ENCODE results near the gene VASN.

VASN gene

DNA sequence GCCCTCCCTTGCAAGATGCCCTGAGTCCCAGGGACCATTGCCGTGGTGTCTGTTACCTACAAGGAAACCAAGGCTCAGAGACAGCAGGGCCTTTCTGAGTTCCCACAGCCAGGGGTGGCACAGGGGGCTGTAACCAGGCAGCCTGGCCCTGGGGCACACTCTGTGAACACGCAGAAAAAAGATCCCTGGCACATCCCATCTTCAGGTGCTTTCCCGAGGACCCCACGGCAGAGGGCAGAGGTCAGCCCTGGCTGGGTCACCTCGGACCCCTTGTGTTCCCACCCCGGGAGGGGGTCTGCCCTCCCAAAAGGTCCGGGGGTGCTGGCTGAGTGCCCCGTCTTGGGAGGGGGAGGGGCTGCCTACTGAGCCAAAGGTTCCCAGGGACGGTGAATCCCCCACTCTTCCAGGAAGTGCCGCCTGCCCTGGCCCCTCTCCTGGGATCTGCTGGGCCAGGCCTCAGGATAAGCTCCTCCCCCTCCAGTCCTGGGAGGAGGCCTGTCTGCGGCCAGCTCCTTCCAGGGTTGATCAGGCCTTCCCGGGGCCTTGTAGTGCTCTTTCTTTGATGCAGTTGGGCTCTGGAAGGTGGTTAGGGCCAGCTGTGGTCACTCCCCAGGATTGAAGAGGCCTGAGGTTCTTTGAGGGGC, 47.7 kb upstream of the VASN start:
- Histone ChIP-seq H3K9me2 (ENCODE audit: low read depth, low read length) (no peaks in the 10 kb centered on the region), H3K27ac (ENCODE audit: low read depth, low read length, poor library complexity, severe bottlenecking) (no peak overlapping the region), H3K4me2 (ENCODE audit: low read length) (no peak overlapping the region), H4K20me1 (ENCODE audit: insufficient read depth, low read length) (no peaks in the 10 kb centered on the region), H3K9me3 (ENCODE audit: low read length) (no peaks in the 10 kb centered on the region), H3K36me3 (ENCODE audit: insufficient read depth, low read length) (no peaks in the 10 kb centered on the region), H3F3A (ENCODE audit: insufficient read depth, low read length) (no peaks in the 10 kb centered on the region), H3K4me3 (ENCODE audit: low read depth, low read length, poor library complexity, severe bottlenecking) (no peak overlapping the region), H2AFZ (ENCODE audit: low read length) (no peak overlapping the region), H3K79me2 (ENCODE audit: insufficient read depth, low read length) (no peaks in the 10 kb centered on the region), H3K9ac (ENCODE audit: low read length) (no peak overlapping the region), H3K4me1 (ENCODE audit: insufficient read depth, low read length, severe bottlenecking) (peaks cover 5% of the 10 kb centered on the region), H3K27me3 (ENCODE audit: insufficient read depth, low read length) (peaks cover 4% of the 10 kb centered on the region; the same call in 1 of the 2 replicates)
- TF ChIP-seq, protein P1, sequence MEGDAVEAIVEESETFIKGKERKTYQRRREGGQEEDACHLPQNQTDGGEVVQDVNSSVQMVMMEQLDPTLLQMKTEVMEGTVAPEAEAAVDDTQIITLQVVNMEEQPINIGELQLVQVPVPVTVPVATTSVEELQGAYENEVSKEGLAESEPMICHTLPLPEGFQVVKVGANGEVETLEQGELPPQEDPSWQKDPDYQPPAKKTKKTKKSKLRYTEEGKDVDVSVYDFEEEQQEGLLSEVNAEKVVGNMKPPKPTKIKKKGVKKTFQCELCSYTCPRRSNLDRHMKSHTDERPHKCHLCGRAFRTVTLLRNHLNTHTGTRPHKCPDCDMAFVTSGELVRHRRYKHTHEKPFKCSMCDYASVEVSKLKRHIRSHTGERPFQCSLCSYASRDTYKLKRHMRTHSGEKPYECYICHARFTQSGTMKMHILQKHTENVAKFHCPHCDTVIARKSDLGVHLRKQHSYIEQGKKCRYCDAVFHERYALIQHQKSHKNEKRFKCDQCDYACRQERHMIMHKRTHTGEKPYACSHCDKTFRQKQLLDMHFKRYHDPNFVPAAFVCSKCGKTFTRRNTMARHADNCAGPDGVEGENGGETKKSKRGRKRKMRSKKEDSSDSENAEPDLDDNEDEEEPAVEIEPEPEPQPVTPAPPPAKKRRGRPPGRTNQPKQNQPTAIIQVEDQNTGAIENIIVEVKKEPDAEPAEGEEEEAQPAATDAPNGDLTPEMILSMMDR (IDR thresholded peaks at IDR 0.05; ENCODE audit: low read length): no peak
- no peak for TF ChIP-seq EZH2 (IDR thresholded peaks at IDR 0.05; ENCODE audit: borderline replicate concordance, low read length)

DNA sequence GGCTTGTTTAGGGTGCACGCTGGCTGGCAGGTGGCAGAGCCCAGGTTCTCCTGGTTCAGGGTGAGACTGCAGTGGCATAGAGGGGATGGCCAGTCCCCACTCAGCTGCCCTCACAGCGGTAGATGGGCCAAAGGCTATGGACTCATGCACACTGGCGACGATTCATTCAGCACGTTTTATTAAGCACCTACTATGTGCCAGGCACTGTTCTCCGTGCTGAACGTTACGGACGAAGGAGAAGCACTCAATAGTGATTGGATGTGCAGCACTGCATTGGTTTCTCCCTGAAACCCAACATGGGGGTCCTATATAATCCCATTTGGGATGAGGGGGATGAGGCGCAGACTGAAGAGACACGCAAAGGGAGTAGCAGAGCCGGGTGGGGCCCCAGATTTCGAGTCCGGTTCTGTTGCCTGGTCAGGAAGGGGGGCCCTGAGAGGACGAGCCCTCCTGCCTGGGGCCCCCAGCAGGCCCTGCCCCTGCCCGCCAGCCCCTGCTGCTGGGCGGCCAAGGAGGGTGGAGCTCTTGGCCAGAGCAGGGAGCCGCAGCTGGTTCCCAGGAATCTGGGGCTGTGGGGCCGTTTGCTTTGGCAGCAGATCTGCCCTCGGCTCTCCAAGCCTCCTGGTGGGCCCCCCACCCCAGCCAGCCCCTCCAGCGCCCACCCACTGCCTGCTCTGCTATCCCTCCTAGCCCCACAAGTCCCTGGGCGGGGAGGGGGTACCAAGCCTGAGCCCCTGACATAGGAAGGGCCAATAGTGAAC, 47.0 kb upstream of the VASN start:
- H2AFZ ChIP-seq (ENCODE audit: low read length): no peak overlapping the region
- H3K4me1 ChIP-seq (ENCODE audit: insufficient read depth, low read length, severe bottlenecking): peaks cover 5% of the 10 kb centered on the region
- no peak overlapping the region for H3K4me3 ChIP-seq (ENCODE audit: low read depth, low read length, poor library complexity, severe bottlenecking)
- no peaks in the 10 kb centered on the region for H3K9me3 ChIP-seq (ENCODE audit: low read length)
- no peaks in the 10 kb centered on the region for H3K9me2 ChIP-seq (ENCODE audit: low read depth, low read length)
- peaks cover 7% of the 10 kb centered on the region; the same call in 1 of the 2 replicates for H3K27me3 ChIP-seq (ENCODE audit: insufficient read depth, low read length)
- no peak overlapping the region for H3K4me2 ChIP-seq (ENCODE audit: low read length)
- no peaks in the 10 kb centered on the region for H3F3A ChIP-seq (ENCODE audit: insufficient read depth, low read length)
- no peaks in the 10 kb centered on the region for H3K79me2 ChIP-seq (ENCODE audit: insufficient read depth, low read length)
- no peak overlapping the region for H3K27ac ChIP-seq (ENCODE audit: low read depth, low read length, poor library complexity, severe bottlenecking)
- H3K9ac ChIP-seq (ENCODE audit: low read length): no peak overlapping the region
- TF ChIP-seq, protein P1 (IDR thresholded peaks at IDR 0.05; ENCODE audit: low read length): no peak
- no peak for TF ChIP-seq EZH2 (IDR thresholded peaks at IDR 0.05; ENCODE audit: borderline replicate concordance, low read length)
- H3K36me3 ChIP-seq (ENCODE audit: insufficient read depth, low read length): no peaks in the 10 kb centered on the region
- no peaks in the 10 kb centered on the region for H4K20me1 ChIP-seq (ENCODE audit: insufficient read depth, low read length)

DNA sequence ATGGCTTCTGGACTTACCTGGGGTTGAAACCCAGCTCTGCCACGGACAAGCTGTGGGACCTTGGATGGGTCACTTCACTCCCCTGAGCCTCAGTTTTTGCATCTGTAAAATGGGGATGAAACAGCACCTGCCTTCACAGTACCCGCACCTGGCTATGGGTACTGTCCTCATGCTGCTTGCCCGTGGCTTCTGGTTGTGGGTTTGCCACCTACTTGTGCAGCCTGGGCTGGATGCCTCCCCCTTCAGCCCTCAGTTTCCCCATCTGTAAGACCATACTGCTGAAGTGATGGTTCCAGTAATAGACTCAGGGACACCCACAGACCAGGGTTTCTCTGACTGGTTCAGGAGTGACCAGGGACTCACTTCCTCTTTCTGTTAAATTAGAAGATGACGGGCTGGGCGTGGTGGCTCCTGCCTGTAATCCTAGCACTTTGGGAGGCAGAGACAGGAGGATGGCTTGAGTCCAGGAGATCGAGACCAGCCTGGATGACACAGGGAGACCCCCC, 46.3 kb upstream of the VASN start:
- peaks cover 7% of the 10 kb centered on the region; the same call in 1 of the 2 replicates for H3K27me3 ChIP-seq (ENCODE audit: insufficient read depth, low read length)
- no peak for TF ChIP-seq EZH2 (IDR thresholded peaks at IDR 0.05; ENCODE audit: borderline replicate concordance, low read length)
- TF ChIP-seq, protein P1 (IDR thresholded peaks at IDR 0.05; ENCODE audit: low read length): no peak
- H3K4me1 ChIP-seq (ENCODE audit: insufficient read depth, low read length, severe bottlenecking): peaks cover 5% of the 10 kb centered on the region
- no peaks in the 10 kb centered on the region for H3K9me3 ChIP-seq (ENCODE audit: low read length)
- no peaks in the 10 kb centered on the region for H3K9me2 ChIP-seq (ENCODE audit: low read depth, low read length)
- H3K79me2 ChIP-seq (ENCODE audit: insufficient read depth, low read length): no peaks in the 10 kb centered on the region
- no peaks in the 10 kb centered on the region for H3F3A ChIP-seq (ENCODE audit: insufficient read depth, low read length)
- H3K4me2 ChIP-seq (ENCODE audit: low read length): no peak overlapping the region
- no peaks in the 10 kb centered on the region for H4K20me1 ChIP-seq (ENCODE audit: insufficient read depth, low read length)
- H3K9ac ChIP-seq (ENCODE audit: low read length): no peak overlapping the region
- no peak overlapping the region for H2AFZ ChIP-seq (ENCODE audit: low read length)
- no peaks in the 10 kb centered on the region for H3K36me3 ChIP-seq (ENCODE audit: insufficient read depth, low read length)
- H3K27ac ChIP-seq (ENCODE audit: low read depth, low read length, poor library complexity, severe bottlenecking): no peak overlapping the region
- no peak overlapping the region for H3K4me3 ChIP-seq (ENCODE audit: low read depth, low read length, poor library complexity, severe bottlenecking)
